ENCODE data around the gene MZT2B.
"Not testable (repeated sequence)": the region's sequence is repeated elsewhere in the genome, so short reads cannot be mapped to it uniquely, and the experiment has no call there.

- not testable (repeated sequence) for TF ChIP-seq POLR2A, CTCF (IDR thresholded peaks at IDR 0.05)
Measured at GRCh38 chr2:130145006-130145414, 37.1 kb upstream of the MZT2B start, which contains the start of gene CCDC74B.
